Activated naive CD8-positive, alpha-beta T cell treated with anti-CD3 and anti-CD28 coated beads, Interleukin-2, amount 10 ng/mL, durations not matched to agents 7 days and 5 days (primary cell): ENCODE measurements around the gene OGFOD1. TPM values are rescaled to one million over a fixed set of nuclear protein-coding genes. Genes with fewer than 3 reads are reported as not detected.

Experiments used
- total RNA-seq, 2 experiments: library from RNA; stranded (reverse); gene quantifications; one replicate each; pipeline ENCODE4 v1.2.3, GENCODE V29; 2021

Gene OGFOD1
- total RNA-seq, 2 experiments from 2014 or later = 39.3 to 39.6 TPM

Other genes with a start within 250 kb of the OGFOD1 start
- 10 to 100 TPM; 50.0 to 55.5 TPM for gene AMFR, start 26.0 kb upstream of the OGFOD1 start, total RNA-seq
- gene NUDT21, start 222 bp upstream of the OGFOD1 start, total RNA-seq = 100 to 1,000 TPM; 200 to 204 TPM
- 10 to 100 TPM; 38.2 to 41.5 TPM for gene BBS2, start 68.5 kb downstream of the OGFOD1 start, total RNA-seq
- gene MT4, start 113.5 kb downstream of the OGFOD1 start, total RNA-seq = not detected
- gene MT3, start 138.0 kb downstream of the OGFOD1 start, total RNA-seq = 10 to 100 TPM; 15.5 to 16.3 TPM
- 100 to 1,000 TPM; 115 to 135 TPM for gene MT2A, start 157.0 kb downstream of the OGFOD1 start, total RNA-seq
- 10 to 100 TPM; 32.6 to 36.4 TPM for gene MT1E, start 174.2 kb downstream of the OGFOD1 start, total RNA-seq
- not detected for gene MT1M, start 181.1 kb downstream of the OGFOD1 start, total RNA-seq
- gene MT1A, start 187.1 kb downstream of the OGFOD1 start, total RNA-seq = not detected
- not detected for gene MT1B, start 200.3 kb downstream of the OGFOD1 start, total RNA-seq
- gene MT1F, start 206.4 kb downstream of the OGFOD1 start, total RNA-seq = 10 to 100 TPM; 24.1 to 27.8 TPM
- gene MT1G, start 216.5 kb downstream of the OGFOD1 start, total RNA-seq = 1 to 10 TPM; 4.0 to 5.0 TPM
- gene MT1H, start 218.3 kb downstream of the OGFOD1 start, total RNA-seq = not detected
- gene MT1X, start 230.9 kb downstream of the OGFOD1 start, total RNA-seq = 10 to 100 TPM; 35.0 to 35.4 TPM